PC-9 (cell line): ENCODE data around the gene DNAH9.

ENCODE experiments used
- EZH2 ChIP-seq: fragments of 200-600 bp; sonication (generic); IDR thresholded peaks from 2 replicates; pipeline ENCODE4 v1.8.0; 2017; ENCODE audit warnings: antibody characterized with exemption, low read depth
- TF ChIP-seq, protein P1 (sequence below): fragments of 200-600 bp; sonication (generic); conservative IDR thresholded peaks from 2 replicates; pipeline ENCODE4 v1.6.1; 2017; ENCODE audit warnings: mixed run types, antibody characterized with exemption, mild to moderate bottlenecking, moderate library complexity

DNA sequence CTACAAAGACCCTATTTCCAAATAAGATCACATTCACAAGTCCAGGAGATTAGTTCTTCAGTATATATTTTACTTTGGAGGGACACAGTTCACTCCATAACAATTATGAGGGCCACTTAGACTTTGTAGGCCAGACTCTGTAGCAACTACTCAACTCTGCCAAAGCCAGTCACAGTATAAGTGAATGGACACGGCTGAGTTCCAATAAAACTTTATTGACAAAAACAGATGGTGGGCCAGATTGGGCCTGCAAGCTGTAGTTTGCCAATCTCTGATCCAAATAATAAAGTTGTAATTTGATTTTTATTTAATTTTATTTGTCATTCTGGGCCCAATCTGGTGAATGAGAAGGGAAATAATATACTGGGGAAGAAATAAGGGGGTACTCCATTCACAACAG, 297.9 kb downstream of the DNAH9 start:
- TF ChIP-seq, protein P1, sequence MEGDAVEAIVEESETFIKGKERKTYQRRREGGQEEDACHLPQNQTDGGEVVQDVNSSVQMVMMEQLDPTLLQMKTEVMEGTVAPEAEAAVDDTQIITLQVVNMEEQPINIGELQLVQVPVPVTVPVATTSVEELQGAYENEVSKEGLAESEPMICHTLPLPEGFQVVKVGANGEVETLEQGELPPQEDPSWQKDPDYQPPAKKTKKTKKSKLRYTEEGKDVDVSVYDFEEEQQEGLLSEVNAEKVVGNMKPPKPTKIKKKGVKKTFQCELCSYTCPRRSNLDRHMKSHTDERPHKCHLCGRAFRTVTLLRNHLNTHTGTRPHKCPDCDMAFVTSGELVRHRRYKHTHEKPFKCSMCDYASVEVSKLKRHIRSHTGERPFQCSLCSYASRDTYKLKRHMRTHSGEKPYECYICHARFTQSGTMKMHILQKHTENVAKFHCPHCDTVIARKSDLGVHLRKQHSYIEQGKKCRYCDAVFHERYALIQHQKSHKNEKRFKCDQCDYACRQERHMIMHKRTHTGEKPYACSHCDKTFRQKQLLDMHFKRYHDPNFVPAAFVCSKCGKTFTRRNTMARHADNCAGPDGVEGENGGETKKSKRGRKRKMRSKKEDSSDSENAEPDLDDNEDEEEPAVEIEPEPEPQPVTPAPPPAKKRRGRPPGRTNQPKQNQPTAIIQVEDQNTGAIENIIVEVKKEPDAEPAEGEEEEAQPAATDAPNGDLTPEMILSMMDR, result no peak
- no peak for TF ChIP-seq EZH2
